H1 (cell line): ENCODE results near the gene RASGRP1. TPM values are rescaled to one million over a fixed set of nuclear protein-coding genes. Genes with fewer than 3 reads are reported as not detected.

Source experiments
- CBX8 ChIP-seq: fragments of 300-800, 300-1000 bp; sonication (generic); IDR thresholded peaks from 2 replicates; pipeline ENCODE4 v1.7.1; 2016; ENCODE audit warnings: low read depth, low read length, borderline replicate concordance
- CHD7 ChIP-seq: fragments of 300-600 bp; sonication (generic); IDR thresholded peaks from 2 replicates; pipeline ENCODE4 v1.7.1; 2012; ENCODE audit warnings: low read length, moderate library complexity, mild to moderate bottlenecking, inconsistent platforms; ENCODE audit not compliant: insufficient replicate concordance
- CREB1 ChIP-seq: IDR thresholded peaks from 2 replicates; pipeline ENCODE4 v1.6.1; 2012; ENCODE audit warnings: inconsistent platforms
- E2F6 ChIP-seq: IDR thresholded peaks from 2 replicates; pipeline ENCODE4 v1.6.1; 2012; ENCODE audit warnings: inconsistent platforms
- FOSL1 ChIP-seq: IDR thresholded peaks from 2 replicates; pipeline ENCODE4 v1.6.1; 2011; ENCODE audit warnings: mild to moderate bottlenecking, low read depth, low read length, moderate library complexity; ENCODE audit not compliant: insufficient read depth
- HDAC6 ChIP-seq: IDR thresholded peaks from one replicate; pipeline ENCODE4 v1.7.1; 2012; ENCODE audit warnings: low read depth, mild to moderate bottlenecking, inconsistent platforms, low read length, moderate library complexity
- KDM1A ChIP-seq: fragments of 200-600, 300-600 bp; sonication (generic); IDR thresholded peaks from 2 replicates; pipeline ENCODE4 v1.7.1; 2016; ENCODE audit warnings: mild to moderate bottlenecking, low read length, borderline replicate concordance
- NANOG ChIP-seq: IDR thresholded peaks from 2 replicates; pipeline ENCODE4 v1.6.1; 2011; ENCODE audit warnings: low read length, low read depth, mild to moderate bottlenecking, inconsistent platforms; ENCODE audit not compliant: insufficient read depth, poor library complexity, severe bottlenecking
- RXRA ChIP-seq: IDR thresholded peaks from 2 replicates; pipeline ENCODE4 v1.6.1; 2011; ENCODE audit warnings: low read depth, mild to moderate bottlenecking, low read length, moderate library complexity; ENCODE audit not compliant: insufficient read depth
- TAF7 ChIP-seq: optimal IDR thresholded peaks from 2 replicates; pipeline ENCODE3; 2011; ENCODE audit warnings: low read depth, mild to moderate bottlenecking, inconsistent platforms, low read length, moderate library complexity, borderline replicate concordance
- polyA plus RNA-seq, 7 experiments: library from polyadenylated mRNA; depleted of rRNA in 3 of 7; stranded (reverse) in 5 of 7; unstranded in 2 of 7; fragments of >200 nt in 5 of 7; fragments of 200-250 nt in 2 of 7; gene quantifications; 1 replicate in 5 of 7; 2 replicates in 1 of 7; 4 replicates in 1 of 7; pipeline versions ENCODE4 v1.2.1 to v1.2.3, GENCODE V29; 2011 to 2013; ENCODE audit warnings: missing spikeins in 2 of 7, mixed read lengths in 2 of 7
- total RNA-seq: library from RNA; stranded (reverse); fragmentation: NEBNext Ultra II Directional; extraction: Animal tissue kit (Norgen Biotek cat#: 25700); gene quantifications from 2 replicates; pipeline ENCODE4 v1.2.1, GENCODE V29; 2021
- TF ChIP-seq, protein P1 (sequence below): IDR thresholded peaks from 2 replicates; pipeline ENCODE4 v1.6.1; 2012; ENCODE audit warnings: inconsistent platforms

Gene RASGRP1
- total and polyA plus RNA-seq, 2 of the 8 experiments (the other 6 are each of a cell fraction or from before 2014, with no cell fraction given): 1.1 to 2.1 TPM

DNA sequence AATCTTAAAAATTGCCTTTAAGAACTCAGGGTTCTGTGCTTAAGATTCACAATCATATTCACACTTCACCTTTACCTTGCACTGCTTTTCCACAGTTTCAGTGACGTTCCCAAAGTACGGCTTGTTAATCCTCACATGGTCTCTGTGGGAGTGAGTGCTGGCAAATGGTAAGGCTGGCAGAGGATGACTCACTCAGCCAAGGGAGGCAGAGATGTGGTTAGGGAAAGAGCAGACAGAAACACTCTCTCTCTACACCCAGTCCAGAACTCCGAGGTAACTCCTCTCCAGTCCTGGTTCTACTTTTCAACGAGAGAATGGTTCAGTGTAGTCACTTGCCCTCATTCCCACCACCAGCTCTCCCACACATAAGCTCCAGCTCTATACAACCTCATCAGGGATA, 33.1 kb downstream of the RASGRP1 start (continued):
- TF ChIP-seq CHD7: no peak
- no peak for TF ChIP-seq RXRA
- TF ChIP-seq FOSL1: no peak
- no peak for TF ChIP-seq NANOG
- TF ChIP-seq, protein P1, sequence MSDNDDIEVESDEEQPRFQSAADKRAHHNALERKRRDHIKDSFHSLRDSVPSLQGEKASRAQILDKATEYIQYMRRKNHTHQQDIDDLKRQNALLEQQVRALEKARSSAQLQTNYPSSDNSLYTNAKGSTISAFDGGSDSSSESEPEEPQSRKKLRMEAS: no peak
- no peak for TF ChIP-seq CREB1
- TF ChIP-seq CBX8: no peak
- TF ChIP-seq TAF7: no peak
- TF ChIP-seq E2F6: no peak
- TF ChIP-seq KDM1A: no peak
- no peak for TF ChIP-seq HDAC6
